ENCODE results near the gene PAQR6. TPM values are rescaled to one million over a fixed set of nuclear protein-coding genes. Genes with fewer than 3 reads are reported as not detected.

The PAQR6 gene
- total and polyA plus RNA-seq, 3 donors from 2014 or later, result 3.6 to 10.5 (median 8.0) TPM

- intact Hi-C loops (cut with DNase I; ENCODE audit: low total_unique reads), result no loop called here
- 87 to 92% methylated on average over 3 of the region's 3 CpGs for WGBS, 2 donors
- H3K27ac ChIP-seq, result no peak overlapping the region
- TF ChIP-seq POLR2A (IDR thresholded peaks at IDR 0.05) (no peak), CTCF (IDR thresholded peaks at IDR 0.05) (no peak)
- H3K36me3 ChIP-seq (ENCODE audit: low read depth, missing control alignments), result no peaks in the 10 kb centered on the region
- no peak for DNase-seq
- H3K4me1 ChIP-seq, result peaks cover 20% of the 10 kb centered on the region
- H3K9me3 ChIP-seq, result no peaks in the 10 kb centered on the region
- H3K27me3 ChIP-seq, result no peaks in the 10 kb centered on the region
- H3K4me3 ChIP-seq, result no peak overlapping the region
Observed at GRCh38 chr1:156279837-156280236, 32.0 kb upstream of the PAQR6 start.

- intact Hi-C loops (cut with DNase I; ENCODE audit: low total_unique reads), result no loop called here
- DNase-seq, result no peak
- no peaks in the 10 kb centered on the region for H3K9me3 ChIP-seq
- no peak overlapping the region for H3K4me3 ChIP-seq
- peaks cover 14% of the 10 kb centered on the region for H3K4me1 ChIP-seq
- H3K36me3 ChIP-seq (ENCODE audit: low read depth, missing control alignments), result no peaks in the 10 kb centered on the region
- H3K27ac ChIP-seq, result no peak overlapping the region
- H3K27me3 ChIP-seq, result no peaks in the 10 kb centered on the region
- WGBS, 2 donors, result 79 to 88% methylated on average over 6 of the region's 6 CpGs
- TF ChIP-seq CTCF (IDR thresholded peaks at IDR 0.05) (no peak), POLR2A (IDR thresholded peaks at IDR 0.05) (no peak)
Observed at GRCh38 chr1:156276966-156277381, 29.1 kb upstream of the PAQR6 start.

- no peaks in the 10 kb centered on the region for H3K27me3 ChIP-seq
- DNase-seq, result no peak
- H3K9me3 ChIP-seq, result no peaks in the 10 kb centered on the region
- H3K36me3 ChIP-seq (ENCODE audit: low read depth, missing control alignments), result no peaks in the 10 kb centered on the region
- no peak overlapping the region for H3K4me3 ChIP-seq
- no peak overlapping the region for H3K27ac ChIP-seq
- TF ChIP-seq POLR2A (IDR thresholded peaks at IDR 0.05) (no peak), CTCF (IDR thresholded peaks at IDR 0.05) (no peak)
- intact Hi-C loops (cut with DNase I; ENCODE audit: low total_unique reads), result no loop called here
- peaks cover 11% of the 10 kb centered on the region for H3K4me1 ChIP-seq
Observed at GRCh38 chr1:156276532-156276931, 28.7 kb upstream of the PAQR6 start.

- DNase-seq, result no peak
- Histone ChIP-seq H3K4me1 (peaks cover 5% of the 10 kb centered on the region), H3K27me3 (no peaks in the 10 kb centered on the region), H3K27ac (no peak overlapping the region), H3K36me3 (ENCODE audit: low read depth, missing control alignments) (no peaks in the 10 kb centered on the region), H3K9me3 (no peaks in the 10 kb centered on the region), H3K4me3 (no peak overlapping the region)
- intact Hi-C loops (cut with DNase I; ENCODE audit: low total_unique reads), result no loop called here
- 91 to 92% methylated on average over 3 of the region's 3 CpGs for WGBS, 2 donors
- TF ChIP-seq CTCF (IDR thresholded peaks at IDR 0.05) (no peak), POLR2A (IDR thresholded peaks at IDR 0.05) (no peak)
Observed at GRCh38 chr1:156270314-156270713, 22.5 kb upstream of the PAQR6 start.

DNA sequence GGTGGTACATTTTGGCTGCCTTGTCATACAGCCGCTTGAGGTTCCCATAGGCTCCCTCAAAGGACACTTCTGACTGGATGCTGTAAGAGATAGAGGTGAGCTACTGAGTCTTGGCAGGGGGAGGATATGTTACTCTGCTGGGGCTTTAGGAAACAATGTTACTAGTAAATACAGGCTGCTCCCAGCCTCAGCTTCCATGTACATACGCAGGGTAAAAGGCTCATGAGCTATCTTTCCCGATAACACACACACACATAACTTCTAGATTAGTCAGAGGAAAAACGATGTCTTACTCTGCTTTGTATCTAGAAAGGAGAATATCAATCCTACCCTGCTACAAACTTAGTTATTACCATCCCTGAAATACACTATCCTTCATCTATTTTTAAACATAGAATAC, 20.5 kb upstream of the PAQR6 start:
- H3K9me3 ChIP-seq, result no peaks in the 10 kb centered on the region
- peak overlapping the region; percentile 2 to 44 for H3K27ac ChIP-seq
- H3K4me3 ChIP-seq, result no peak overlapping the region
- TF ChIP-seq CTCF (IDR thresholded peaks at IDR 0.05), result no peak
- no peak for TF ChIP-seq POLR2A (IDR thresholded peaks at IDR 0.05)
- no peaks in the 10 kb centered on the region for H3K36me3 ChIP-seq (ENCODE audit: low read depth, missing control alignments)
- DNase-seq, result peak; percentile 75
- peaks cover 5% of the 10 kb centered on the region for H3K4me1 ChIP-seq
- 61 to 63% methylated on average over 4 of the region's 4 CpGs for WGBS, 2 donors
- H3K27me3 ChIP-seq, result no peaks in the 10 kb centered on the region
- intact Hi-C loops (cut with DNase I; ENCODE audit: low total_unique reads), result no loop called here

Measured in testis (tissue), 3 donors.